Effector memory CD8-positive, alpha-beta T cell (primary cell): Measurements from ENCODE around the gene LRRK1.

ENCODE experiments used
- ATAC-seq: fragments of 150-1000 bp; cut with Tn5 transposase; replicated peaks from 2 replicates; pipeline ENCODE4 v1.10.0; 2021; ENCODE audit warnings: mild to moderate bottlenecking, moderate library complexity
- DNase-seq, 3 experiments: peaks; one replicate each; pipeline ENCODE4 v3.0.0; 2021
- H3K27ac Mint-ChIP-seq, 2 donors: one replicate each; pipeline ENCODE4 v1.8.0; 2022; ENCODE audit warnings: mild to moderate bottlenecking in 2 of 2, mixed read lengths in 2 of 2, moderate library complexity in 2 of 2
- H3K27me3 Mint-ChIP-seq, 2 donors: one replicate each; pipeline ENCODE4 v1.8.0; 2022; ENCODE audit warnings: mixed read lengths in 2 of 2
- H3K36me3 Mint-ChIP-seq: one replicate; pipeline ENCODE4 v1.8.0; 2022; ENCODE audit warnings: mild to moderate bottlenecking, moderate library complexity, mixed read lengths; ENCODE audit not compliant: insufficient read depth
- H3K4me1 Mint-ChIP-seq, 2 donors: one replicate each; pipeline ENCODE4 v1.8.0; 2022; ENCODE audit warnings: low read depth in 2 of 2, mixed read lengths in 2 of 2
- H3K4me3 Mint-ChIP-seq, 2 donors: one replicate each; pipeline ENCODE4 v1.8.0; 2022; ENCODE audit warnings: mild to moderate bottlenecking in 2 of 2, mixed read lengths in 2 of 2, moderate library complexity in 2 of 2
- H3K9me3 Mint-ChIP-seq, 2 donors: one replicate each; pipeline ENCODE4 v1.8.0; 2022; ENCODE audit warnings: mixed read lengths in 2 of 2

LRRK1 gene

DNA sequence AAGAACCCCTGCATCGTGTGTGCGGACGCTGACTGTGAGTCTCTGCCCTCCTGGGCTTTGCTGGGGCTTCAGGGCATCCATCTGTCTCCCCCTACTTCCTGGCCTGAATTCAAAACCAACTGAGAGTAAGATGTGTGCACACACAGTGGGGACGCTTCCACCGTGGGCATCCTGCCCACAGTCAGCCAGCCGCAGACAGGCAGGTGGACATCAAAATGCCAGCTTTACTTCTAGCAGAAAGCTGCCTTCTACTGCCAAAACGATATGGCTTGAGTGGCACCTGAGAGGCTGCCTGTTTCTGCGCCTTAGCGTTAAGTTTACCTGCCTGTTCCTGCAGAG is 21.0 kb upstream of the LRRK1 start:
- no peaks in the 10 kb centered on the region for H3K36me3 Mint-ChIP-seq
- ATAC-seq: no peak
- no peak for DNase-seq
- H3K4me1 Mint-ChIP-seq: no peaks in the 10 kb centered on the region
- H3K4me3 Mint-ChIP-seq: no peak overlapping the region
- peaks cover 38 to 67% of the 10 kb centered on the region in 2 donors for H3K27me3 Mint-ChIP-seq
- no peaks in the 10 kb centered on the region for H3K9me3 Mint-ChIP-seq
- H3K27ac Mint-ChIP-seq: no peak overlapping the region

DNA sequence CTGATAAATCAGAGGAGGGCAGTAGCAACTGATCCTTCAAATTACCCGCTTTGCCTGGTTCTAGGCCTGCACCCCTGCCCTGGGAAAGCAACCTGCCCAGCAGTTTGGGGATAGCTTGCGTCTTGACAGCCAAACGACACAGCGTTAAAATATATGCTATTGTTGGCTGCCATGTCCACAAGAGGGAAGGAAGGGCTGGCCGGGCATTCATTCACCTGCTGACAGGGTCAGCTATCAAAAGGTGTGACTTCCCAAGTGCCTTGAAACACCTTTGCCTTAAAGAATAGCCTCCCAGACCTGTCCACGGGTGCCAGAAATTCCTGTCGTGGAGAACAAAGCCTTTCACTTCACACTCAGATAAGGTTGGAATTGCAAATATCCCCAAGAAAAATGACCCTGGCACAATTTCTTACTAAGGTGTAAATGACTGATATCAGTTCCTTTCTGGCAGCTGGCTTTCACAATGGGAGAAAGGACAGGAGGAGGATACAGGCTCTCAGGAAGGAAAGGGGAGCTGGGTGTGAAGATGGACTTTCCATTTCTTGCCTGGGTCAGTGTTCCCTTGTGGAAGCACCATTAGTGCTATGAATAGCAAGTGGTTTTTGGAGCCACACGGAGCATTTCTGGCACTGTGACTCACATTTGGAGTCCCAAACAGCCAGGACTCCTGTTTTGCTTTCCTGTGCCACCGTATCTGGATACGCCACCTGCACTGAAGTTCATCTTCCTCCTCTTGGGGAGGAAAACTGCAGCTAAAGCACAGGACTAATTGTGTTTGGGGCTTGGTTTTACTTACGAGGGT is 20.3 kb upstream of the LRRK1 start:
- no peaks in the 10 kb centered on the region for H3K36me3 Mint-ChIP-seq
- no peak for ATAC-seq
- no peaks in the 10 kb centered on the region for H3K9me3 Mint-ChIP-seq
- H3K27me3 Mint-ChIP-seq: peaks cover 30 to 60% of the 10 kb centered on the region in 2 donors
- DNase-seq: no peak
- H3K4me1 Mint-ChIP-seq: no peaks in the 10 kb centered on the region
- H3K4me3 Mint-ChIP-seq: no peak overlapping the region
- no peak overlapping the region for H3K27ac Mint-ChIP-seq

- no peaks in the 10 kb centered on the region for H3K36me3 Mint-ChIP-seq
- no peak overlapping the region for H3K4me3 Mint-ChIP-seq
Observed at GRCh38 chr15:100899601-100900000, 19.6 kb upstream of the LRRK1 start.

DNA sequence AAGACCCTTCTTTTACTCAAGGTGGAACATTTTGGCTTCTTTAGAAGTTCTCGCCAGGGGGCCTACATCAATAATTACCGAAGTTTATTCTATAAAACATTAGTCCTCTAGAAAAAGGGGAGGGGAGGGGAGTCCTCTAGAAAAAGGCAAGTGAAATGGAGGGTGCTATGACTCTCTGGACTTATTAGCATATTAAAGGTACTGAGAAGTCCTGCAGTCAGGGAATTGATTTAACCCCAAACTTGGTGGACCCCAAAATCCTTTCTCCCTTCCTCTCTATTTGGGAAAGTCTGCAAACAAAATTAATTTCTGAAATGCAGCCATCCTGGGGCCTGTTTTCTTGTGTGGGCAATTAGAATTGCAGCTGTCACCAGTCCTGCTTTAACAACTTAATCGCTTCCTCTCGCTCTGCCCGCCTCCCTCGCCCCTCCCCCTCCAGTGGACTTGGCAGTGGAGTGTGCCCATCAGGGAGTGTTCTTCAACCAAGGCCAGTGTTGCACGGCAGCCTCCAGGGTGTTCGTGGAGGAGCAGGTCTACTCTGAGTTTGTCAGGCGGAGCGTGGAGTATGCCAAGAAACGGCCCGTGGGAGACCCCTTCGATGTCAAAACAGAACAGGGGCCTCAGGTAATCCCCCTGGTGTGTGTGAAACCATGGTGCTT is 18.9 kb upstream of the LRRK1 start:
- Mint-ChIP-seq H3K9me3 (no peaks in the 10 kb centered on the region), H3K4me3 (no peak overlapping the region), H3K4me1 (no peaks in the 10 kb centered on the region), H3K27me3 (peaks cover 20 to 57% of the 10 kb centered on the region in 2 donors), H3K27ac (no peak overlapping the region), H3K36me3 (no peaks in the 10 kb centered on the region)
- ATAC-seq (no peak), DNase-seq (no peak)

More at GRCh38 chr15:100899601-100900000, 19.6 kb upstream of the LRRK1 start:
- H3K4me1 Mint-ChIP-seq: no peaks in the 10 kb centered on the region
- DNase-seq: no peak
- no peak overlapping the region for H3K27ac Mint-ChIP-seq
- H3K9me3 Mint-ChIP-seq: no peaks in the 10 kb centered on the region
- no peak for ATAC-seq
- H3K27me3 Mint-ChIP-seq: peaks cover 23 to 58% of the 10 kb centered on the region in 2 donors

GRCh38 chr15:100900795-100901169 is 18.4 kb upstream of the LRRK1 start:
- peaks cover 24 to 57% of the 10 kb centered on the region in 2 donors for H3K27me3 Mint-ChIP-seq
- no peaks in the 10 kb centered on the region for H3K36me3 Mint-ChIP-seq
- H3K27ac Mint-ChIP-seq: no peak overlapping the region
- H3K9me3 Mint-ChIP-seq: no peaks in the 10 kb centered on the region
- no peak overlapping the region for H3K4me3 Mint-ChIP-seq
- no peaks in the 10 kb centered on the region for H3K4me1 Mint-ChIP-seq
- no peak for ATAC-seq
- DNase-seq: no peak

GRCh38 chr15:100901296-100901695 is 17.9 kb upstream of the LRRK1 start:
- Mint-ChIP-seq H3K4me3 (no peak overlapping the region), H3K27me3 (peaks cover 27 to 62% of the 10 kb centered on the region in 2 donors), H3K27ac (no peak overlapping the region), H3K4me1 (no peaks in the 10 kb centered on the region), H3K36me3 (no peaks in the 10 kb centered on the region), H3K9me3 (no peaks in the 10 kb centered on the region)
- no peak for DNase-seq
- no peak for ATAC-seq

DNA sequence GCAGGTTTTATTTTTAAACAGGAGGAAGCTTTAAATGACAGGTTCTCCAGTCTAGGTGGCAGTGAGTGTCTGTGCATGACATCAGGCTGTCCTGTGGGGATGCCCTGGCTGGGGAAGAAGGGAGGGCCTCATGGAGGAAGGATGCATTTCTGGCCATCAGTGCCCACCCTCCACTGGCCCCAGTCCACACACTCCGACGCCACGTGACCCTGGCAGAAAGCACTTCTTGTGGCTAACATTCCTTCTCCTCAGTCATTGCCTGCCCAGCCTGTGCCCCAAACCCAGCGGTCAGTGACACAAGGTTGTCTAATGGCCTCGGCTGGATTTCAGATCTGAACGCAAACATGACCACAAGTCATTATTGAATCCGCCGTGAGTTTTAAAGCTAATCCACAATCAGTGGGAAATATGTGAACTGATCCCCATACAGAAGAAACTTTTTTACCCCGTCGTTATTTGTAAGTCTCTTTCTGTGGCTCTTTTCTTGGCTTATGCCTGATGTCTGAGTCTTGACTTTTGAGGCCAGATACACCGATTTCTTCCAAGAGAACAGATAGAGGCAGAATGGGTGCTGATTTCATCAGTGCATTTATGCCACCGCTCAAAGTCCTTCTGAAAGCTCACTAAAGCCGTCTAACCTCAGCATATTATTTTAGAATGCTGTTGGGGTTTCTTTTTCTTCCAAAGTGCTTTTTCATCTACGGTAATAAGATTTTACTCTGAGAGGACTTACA is 17.3 kb upstream of the LRRK1 start:
- no peaks in the 10 kb centered on the region for H3K4me1 Mint-ChIP-seq
- no peak overlapping the region for H3K4me3 Mint-ChIP-seq
- H3K36me3 Mint-ChIP-seq: no peaks in the 10 kb centered on the region
- H3K27me3 Mint-ChIP-seq: peaks cover 32 to 65% of the 10 kb centered on the region in 2 donors
- ATAC-seq (no peak), DNase-seq (no peak)
- H3K9me3 Mint-ChIP-seq: no peaks in the 10 kb centered on the region
- H3K27ac Mint-ChIP-seq: peak overlapping the region in 1 of 2 donors; percentile 32

GRCh38 chr15:100902436-100903167 is 16.6 kb upstream of the LRRK1 start:
- Mint-ChIP-seq H3K27ac (peak overlapping the region in 1 of 2 donors; percentile 32), H3K36me3 (no peaks in the 10 kb centered on the region), H3K4me3 (no peak overlapping the region)

GRCh38 chr15:100903168-100903554 is 16.0 kb upstream of the LRRK1 start:
- Mint-ChIP-seq H3K4me1 (no peaks in the 10 kb centered on the region), H3K4me3 (no peak overlapping the region), H3K27me3 (peaks cover 28 to 65% of the 10 kb centered on the region in 2 donors), H3K27ac (no peak overlapping the region), H3K9me3 (no peaks in the 10 kb centered on the region), H3K36me3 (no peaks in the 10 kb centered on the region)
- no peak for ATAC-seq
- DNase-seq: no peak

More at GRCh38 chr15:100902436-100903167, 16.6 kb upstream of the LRRK1 start:
- peaks cover 32 to 65% of the 10 kb centered on the region in 2 donors for H3K27me3 Mint-ChIP-seq
- ATAC-seq (no peak), DNase-seq (no peak)
- no peaks in the 10 kb centered on the region for H3K9me3 Mint-ChIP-seq
- no peaks in the 10 kb centered on the region for H3K4me1 Mint-ChIP-seq

DNA sequence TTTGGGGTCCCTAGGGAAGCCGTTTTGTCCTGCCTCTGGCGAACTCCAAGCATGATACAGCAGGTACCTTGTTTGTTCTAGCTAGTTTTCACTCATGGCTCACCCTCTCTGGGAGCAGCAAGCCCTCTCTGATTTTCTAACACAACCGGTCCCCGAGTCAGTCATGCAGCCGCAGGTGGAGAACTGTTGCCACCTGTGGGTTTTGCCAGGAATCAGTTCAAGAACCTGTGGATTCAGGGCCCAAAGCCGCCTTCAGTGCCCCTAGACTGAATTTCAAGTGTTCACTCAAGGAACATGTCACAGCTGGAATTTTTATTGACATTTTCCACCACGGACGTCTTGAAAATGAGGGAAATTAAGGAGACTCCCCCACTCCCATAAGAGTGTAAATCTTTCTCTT is 13.3 kb upstream of the LRRK1 start:
- H3K27me3 Mint-ChIP-seq: peaks cover 30 to 71% of the 10 kb centered on the region in 2 donors
- ATAC-seq (no peak), DNase-seq (no peak)
- no peak overlapping the region for H3K27ac Mint-ChIP-seq
- H3K9me3 Mint-ChIP-seq: no peaks in the 10 kb centered on the region
- no peaks in the 10 kb centered on the region for H3K4me1 Mint-ChIP-seq
- no peaks in the 10 kb centered on the region for H3K36me3 Mint-ChIP-seq
- H3K4me3 Mint-ChIP-seq: no peak overlapping the region

DNA sequence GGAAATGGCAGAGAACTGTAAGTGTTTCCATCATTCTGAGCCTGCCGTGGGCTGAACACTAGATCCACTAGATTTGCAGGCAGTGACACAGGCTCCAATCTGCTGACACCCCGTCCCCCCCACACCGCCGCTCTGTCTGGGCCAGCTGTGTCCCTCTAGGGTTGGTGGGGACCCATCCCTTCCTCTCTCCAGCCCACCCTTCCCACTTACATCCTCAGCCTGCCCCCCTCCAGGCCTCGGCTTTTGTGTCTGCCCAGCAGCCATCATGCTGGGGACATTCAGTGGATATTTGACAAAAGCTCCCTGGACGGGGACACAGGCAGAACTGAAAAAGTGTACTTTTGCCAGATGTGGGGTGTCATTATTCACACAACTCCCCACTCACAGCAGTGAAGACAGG is 10.7 kb upstream of the LRRK1 start:
- no peak overlapping the region for H3K27ac Mint-ChIP-seq
- no peaks in the 10 kb centered on the region for H3K9me3 Mint-ChIP-seq
- ATAC-seq (no peak), DNase-seq (no peak)
- peaks cover 51 to 85% of the 10 kb centered on the region in 2 donors for H3K27me3 Mint-ChIP-seq
- no peaks in the 10 kb centered on the region for H3K36me3 Mint-ChIP-seq
- no peak overlapping the region for H3K4me3 Mint-ChIP-seq
- H3K4me1 Mint-ChIP-seq: no peaks in the 10 kb centered on the region

DNA sequence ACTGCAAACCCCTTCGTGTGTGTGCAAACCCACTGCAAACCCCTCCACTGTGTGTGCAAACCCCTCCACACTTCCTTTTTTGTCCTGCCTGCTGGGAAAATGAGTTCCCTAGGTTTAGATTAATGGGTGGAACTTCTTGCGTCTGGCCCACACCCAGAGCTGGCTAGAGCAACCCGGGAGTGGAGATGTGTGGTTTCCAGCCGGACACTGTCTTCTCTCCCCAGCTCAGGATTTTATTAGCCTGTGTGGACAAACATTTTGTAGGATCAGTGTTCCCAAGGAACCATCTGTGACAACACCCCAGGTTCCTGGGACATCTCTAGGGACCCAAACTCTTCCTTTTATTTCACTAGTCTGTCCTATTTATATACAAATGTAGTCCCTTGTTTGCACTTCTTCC is 9.6 kb upstream of the LRRK1 start:
- no peak for ATAC-seq
- DNase-seq: no peak
- Mint-ChIP-seq H3K9me3 (no peaks in the 10 kb centered on the region), H3K36me3 (no peaks in the 10 kb centered on the region), H3K27me3 (peaks cover 60 to 90% of the 10 kb centered on the region in 2 donors), H3K4me1 (no peaks in the 10 kb centered on the region), H3K4me3 (no peak overlapping the region), H3K27ac (no peak overlapping the region)
